Measurements from ENCODE around the gene PRKCA.

- no peak for TF ChIP-seq PPARA (CRISPR knock-in tag; IDR thresholded peaks at IDR 0.05; ENCODE audit: borderline replicate concordance)
- no peak for TF ChIP-seq CREB5 (CRISPR knock-in tag; IDR thresholded peaks at IDR 0.05; ENCODE audit: low read depth)
- TF ChIP-seq CSRNP3 (CRISPR knock-in tag; IDR thresholded peaks at IDR 0.05) = no peak
- no peak for TF ChIP-seq ZFP30 (CRISPR knock-in tag; IDR thresholded peaks at IDR 0.05)
- no peak for TF ChIP-seq CSDC2 (CRISPR knock-in tag; IDR thresholded peaks at IDR 0.05)
- TF ChIP-seq RARB (CRISPR knock-in tag; IDR thresholded peaks at IDR 0.05) = no peak
- no peak for TF ChIP-seq ARNTL (CRISPR knock-in tag; IDR thresholded peaks at IDR 0.05; ENCODE audit: borderline replicate concordance, low read depth)
These were observed 159.6 kb downstream of the PRKCA start for GRCh38 chr17:66462010-66462409.
